Naive thymus-derived CD4-positive, alpha-beta T cell (primary cell): ENCODE data around the gene IGIP. TPM values are rescaled to one million over a fixed set of nuclear protein-coding genes. Genes with fewer than 3 reads are reported as not detected.
A peak's percentile ranks its signal among the peaks of the same experiment; 100 is the strongest.

Experiments used
- ATAC-seq: fragments of 150-1000 bp; cut with Tn5 transposase; 2 replicates; pipeline ENCODE4 v1.10.0; 2021; ENCODE audit warnings: mild to moderate bottlenecking, moderate library complexity
- CTCF ChIA-PET: fragments of 350-600 bp; sonication (Branson Sonifier 250); formaldehyde crosslinking; loops from one replicate; lab custom pipeline; 2021; ENCODE audit warnings: antibody characterized with exemption; lab: Charles Lee
- POLR2A ChIA-PET: fragments of 350-600 bp; sonication (Branson Sonifier 250); formaldehyde crosslinking; loops from one replicate; lab custom pipeline; 2021; ENCODE audit warnings: antibody characterized with exemption, inconsistent platforms; lab: Charles Lee
- DNase-seq, 9 donors: peaks; one replicate each; pipeline versions ENCODE4 v3.0.0 to v3.0.0-alpha.2; 2020 to 2022; ENCODE audit warnings: mixed read lengths in 1 of 9
- H3K27ac ChIP-seq: one replicate; pipeline ENCODE4 v1.7.0; 2013; ENCODE audit warnings: mild to moderate bottlenecking, low read depth, low read length, moderate library complexity
- H3K27me3 ChIP-seq, 2 donors: one replicate each; pipeline ENCODE4 v1.7.0; 2013; ENCODE audit warnings: low read length in 2 of 2, mild to moderate bottlenecking in 2 of 2, moderate library complexity in 2 of 2; ENCODE audit not compliant: control insufficient read depth in 2 of 2, insufficient read depth in 2 of 2
- H3K36me3 ChIP-seq, 3 experiments: 1 replicate in 2 of 3; 2 replicates in 1 of 3; pipeline ENCODE4 v1.7.0; 2013; ENCODE audit warnings: low read length in 3 of 3, mild to moderate bottlenecking in 3 of 3, moderate library complexity in 1 of 3; ENCODE audit not compliant: insufficient read depth in 3 of 3, control insufficient read depth in 2 of 3
- H3K4me1 ChIP-seq, 2 donors: one replicate each; pipeline ENCODE4 v1.7.0; 2013; ENCODE audit warnings: low read length in 2 of 2, mild to moderate bottlenecking in 2 of 2, moderate library complexity in 1 of 2; ENCODE audit not compliant: control insufficient read depth in 2 of 2, insufficient read depth in 2 of 2
- H3K4me3 ChIP-seq: 2 replicates; pipeline ENCODE4 v1.7.0; 2013; ENCODE audit warnings: mild to moderate bottlenecking, low read length
- H3K9me3 ChIP-seq, 3 experiments: 1 replicate in 2 of 3; 2 replicates in 1 of 3; pipeline ENCODE4 v1.7.0; 2013; ENCODE audit warnings: low read length in 3 of 3; ENCODE audit not compliant: control insufficient read depth in 2 of 3
- H3K27ac Mint-ChIP-seq, 9 donors: one replicate each; pipeline ENCODE4 v1.8.0; 2020 to 2022; ENCODE audit warnings: mixed read lengths in 9 of 9, mild to moderate bottlenecking in 8 of 9, moderate library complexity in 5 of 9, inconsistent platforms in 2 of 9
- H3K27me3 Mint-ChIP-seq, 5 donors: one replicate each; pipeline ENCODE4 v1.8.0; 2021 to 2022; ENCODE audit warnings: mixed read lengths in 5 of 5, mild to moderate bottlenecking in 1 of 5
- H3K36me3 Mint-ChIP-seq, 5 donors: one replicate each; pipeline ENCODE4 v1.8.0; 2020 to 2022; ENCODE audit warnings: mixed read lengths in 5 of 5, mild to moderate bottlenecking in 3 of 5, inconsistent platforms in 1 of 5
- H3K4me1 Mint-ChIP-seq, 7 donors: one replicate each; pipeline ENCODE4 v1.8.0; 2020 to 2022; ENCODE audit warnings: mixed read lengths in 7 of 7, mild to moderate bottlenecking in 3 of 7, inconsistent platforms in 1 of 7
- H3K4me3 Mint-ChIP-seq, 10 donors: one replicate each; pipeline ENCODE4 v1.8.0; 2020 to 2022; ENCODE audit warnings: mild to moderate bottlenecking in 10 of 10, mixed read lengths in 10 of 10, moderate library complexity in 6 of 10, inconsistent platforms in 2 of 10
- H3K9me3 Mint-ChIP-seq, 11 donors: one replicate each; pipeline ENCODE4 v1.8.0; 2020 to 2022; ENCODE audit warnings: mixed read lengths in 11 of 11, mild to moderate bottlenecking in 4 of 11, inconsistent platforms in 1 of 11, moderate library complexity in 1 of 11
- intact Hi-C, 2 donors: fragments of 100-400 bp; cut with micrococcal nuclease; formaldehyde crosslinking; loops; one replicate each; pipeline ENCODE4 v1.15.1; 2023
- polyA plus RNA-seq, 2 donors: library from polyadenylated mRNA; unstranded; fragments of 300-500 nt; fragmentation: Illumina TruSeq; gene quantifications; one replicate each; pipeline ENCODE4 v1.2.3, GENCODE V29; 2021
- total RNA-seq, 6 experiments: library from RNA in 5 of 6; stranded (reverse) in 5 of 6; gene quantifications; 1 replicate in 5 of 6; 2 replicates in 1 of 6; pipeline ENCODE4 v1.2.3 and lab custom pipeline; 2021 to 2026

IGIP gene
- total and polyA plus RNA-seq, 7 experiments from 2014 or later, result 0.59 to 15.4 (median 4.7) TPM

- H3K4me3 ChIP-seq, result no peak overlapping the region
- H3K36me3 ChIP-seq, result no peaks in the 10 kb centered on the region
- no peaks in the 10 kb centered on the region for H3K9me3 Mint-ChIP-seq
- peaks cover 0 to 30% (median 0%) of the 10 kb centered on the region in 5 donors for H3K27me3 Mint-ChIP-seq
- H3K36me3 Mint-ChIP-seq, result peaks cover 0 to 3% (median 0%) of the 10 kb centered on the region in 5 donors
- no peaks in the 10 kb centered on the region for H3K9me3 ChIP-seq
- DNase-seq (no peak), ATAC-seq (no peak)
- ChIA-PET CTCF (no interaction called here), POLR2A (interaction anchor here (0.7 to 2.1 kb wide), 6 partner anchors 57 to 880 kb away, joined by 3 to 9 read pairs (median 3); partner anchors contain the start of gene PURA)
- H3K27ac ChIP-seq, result peak overlapping the region; percentile 89
- H3K4me1 Mint-ChIP-seq, result peaks cover 7 to 20% (median 14%) of the 10 kb centered on the region in 7 donors
- peak overlapping the region; percentile 57 to 95 (median 91) for H3K4me3 Mint-ChIP-seq
- peaks cover 8 to 14% of the 10 kb centered on the region in 2 donors for H3K4me1 ChIP-seq
- intact Hi-C loops, result loop anchor here (2.0 to 10.0 kb wide), 7 partner anchors 71 to 1839 kb away; partner anchors contain the start of genes CDC25C (in 1 of the 2), FAM53C (in 1 of the 2), TAF7 (in 1 of the 2) and TMCO6 (in 1 of the 2)
- H3K27me3 ChIP-seq, result no peaks in the 10 kb centered on the region
- H3K27ac Mint-ChIP-seq, result peak overlapping the region; percentile 67 to 97 (median 88)
These were observed 48.3 kb downstream of the IGIP start for GRCh38 chr5:140174014-140174413.

- peaks cover 0 to 3% (median 0%) of the 10 kb centered on the region in 5 donors for H3K36me3 Mint-ChIP-seq
- peak; percentile 95 to 98 (median 97) for DNase-seq
- Histone ChIP-seq H3K36me3 (no peaks in the 10 kb centered on the region), H3K4me1 (peaks cover 8 to 14% of the 10 kb centered on the region in 2 donors), H3K4me3 (peak within 1 kb of the TSS; percentile 97), H3K9me3 (no peaks in the 10 kb centered on the region), H3K27me3 (no peaks in the 10 kb centered on the region), H3K27ac (peak within 1 kb of the TSS; percentile 89)
- no peaks in the 10 kb centered on the region for H3K9me3 Mint-ChIP-seq
- CTCF ChIA-PET, result no interaction called here
- intact Hi-C loops, result loop anchor here (1.0 to 10.0 kb wide), 25 partner anchors 17 to 1840 kb away; partner anchors contain the start of genes PFDN1 (in 2 of the 2), PURA (in 2 of the 2), TMCO6 (in 2 of the 2) and ANKHD1 (in 1 of the 2)
- peak within 1 kb of the TSS; percentile 78 to 98 (median 95) for H3K27ac Mint-ChIP-seq
- peaks cover 7 to 20% (median 14%) of the 10 kb centered on the region in 7 donors for H3K4me1 Mint-ChIP-seq
- POLR2A ChIA-PET, result interaction anchor here (0.7 to 2.1 kb wide), 5 partner anchors 58 to 881 kb away, joined by 3 to 9 read pairs (median 3); partner anchors contain the start of gene PURA
- ATAC-seq, result peak; percentile 94
- peaks cover 0 to 30% (median 0%) of the 10 kb centered on the region in 5 donors for H3K27me3 Mint-ChIP-seq
- peak within 1 kb of the TSS; percentile 84 to 95 (median 91) for H3K4me3 Mint-ChIP-seq
These were observed 49.0 kb downstream of the IGIP start, which contains the start of gene CYSTM1 for GRCh38 chr5:140174465-140175366. TSS of gene CYSTM1 (plus strand) at chr5:140175188. CDS start at chr5:140194466, 19,278 bp downstream.

GRCh38 chr5:140175367-140176030 is 49.8 kb downstream of the IGIP start:
- Mint-ChIP-seq H3K36me3 (peaks cover 0 to 3% (median 0%) of the 10 kb centered on the region in 5 donors), H3K4me1 (peaks cover 7 to 20% (median 14%) of the 10 kb centered on the region in 7 donors), H3K4me3 (peak overlapping the region; percentile 84 to 95 (median 91)), H3K27me3 (peaks cover 0 to 28% (median 0%) of the 10 kb centered on the region in 5 donors), H3K9me3 (no peaks in the 10 kb centered on the region), H3K27ac (peak overlapping the region; percentile 78 to 98 (median 94))
- Histone ChIP-seq H3K27ac (peak overlapping the region; percentile 89), H3K4me1 (peaks cover 8 to 14% of the 10 kb centered on the region in 2 donors), H3K4me3 (peak overlapping the region; percentile 97), H3K9me3 (no peaks in the 10 kb centered on the region), H3K36me3 (no peaks in the 10 kb centered on the region), H3K27me3 (no peaks in the 10 kb centered on the region)
- ATAC-seq (peak; percentile 50), DNase-seq (peak; percentile 52 to 70 (median 68))
- intact Hi-C loops, result loop anchor here (1.0 to 10.0 kb wide), 25 partner anchors 18 to 1841 kb away; partner anchors contain the start of genes PFDN1 (in 2 of the 2), PURA (in 2 of the 2), TMCO6 (in 2 of the 2) and ANKHD1 (in 1 of the 2)
- ChIA-PET CTCF (no interaction called here), POLR2A (interaction anchor here (1.0 to 2.1 kb wide), 4 partner anchors 60 to 102 kb away, joined by 3 to 9 read pairs (median 4); partner anchors contain the start of gene PURA)

DNA sequence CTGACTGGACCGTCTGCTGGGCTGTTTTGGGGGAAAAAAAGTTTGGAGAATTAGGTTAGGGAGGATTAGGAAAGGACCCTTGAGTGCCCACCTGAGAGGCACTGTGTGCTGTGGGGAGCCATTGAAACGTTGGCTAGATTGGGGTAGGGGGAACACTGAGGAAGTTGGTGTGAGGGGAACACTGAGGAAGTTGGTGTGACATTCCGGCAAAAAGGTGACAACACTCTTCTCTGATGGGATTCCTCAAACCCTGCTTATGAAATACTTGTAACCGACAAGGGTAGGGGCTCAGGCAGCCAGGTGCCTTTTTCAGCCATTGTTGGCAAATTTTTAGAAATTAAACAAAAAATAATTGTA is 50.3 kb downstream of the IGIP start:
- Mint-ChIP-seq H3K27ac (peak overlapping the region; percentile 78 to 98 (median 91)), H3K9me3 (no peaks in the 10 kb centered on the region), H3K4me1 (peaks cover 7 to 20% (median 14%) of the 10 kb centered on the region in 7 donors), H3K27me3 (peaks cover 0 to 28% (median 0%) of the 10 kb centered on the region in 5 donors), H3K4me3 (peak overlapping the region; percentile 84 to 95 (median 89)), H3K36me3 (peaks cover 0 to 3% (median 0%) of the 10 kb centered on the region in 5 donors)
- ChIA-PET POLR2A (interaction anchor here (1.0 kb wide), 1 partner anchor 103 kb away, joined by 3 read pairs; no protein-coding TSS in a partner anchor), CTCF (no interaction called here)
- Histone ChIP-seq H3K4me1 (peaks cover 8 to 14% of the 10 kb centered on the region in 2 donors), H3K4me3 (peak overlapping the region; percentile 97), H3K36me3 (no peaks in the 10 kb centered on the region), H3K27me3 (no peaks in the 10 kb centered on the region), H3K9me3 (no peaks in the 10 kb centered on the region), H3K27ac (peak overlapping the region; percentile 89)
- DNase-seq (no peak), ATAC-seq (no peak)
- intact Hi-C loops, result loop anchor here (5.0 to 10.0 kb wide), 9 partner anchors 181 to 1841 kb away; partner anchors contain the start of genes CDC25C (in 1 of the 2), EIF4EBP3 (in 1 of the 2), FAM53C (in 1 of the 2) and HARS1 (in 1 of the 2)

- intact Hi-C loops, result loop anchor here (5.0 to 10.0 kb wide), 9 partner anchors 179 to 1843 kb away; partner anchors contain the start of genes CDC25C (in 1 of the 2), EIF4EBP3 (in 1 of the 2), FAM53C (in 1 of the 2) and HARS1 (in 1 of the 2)
- no peak overlapping the region for H3K4me3 ChIP-seq
- H3K36me3 Mint-ChIP-seq, result peaks cover 0 to 1% (median 0%) of the 10 kb centered on the region in 5 donors
- H3K9me3 Mint-ChIP-seq, result no peaks in the 10 kb centered on the region
- H3K4me1 Mint-ChIP-seq, result peaks cover 7 to 23% (median 14%) of the 10 kb centered on the region in 7 donors
- peak overlapping the region in 1 of 9 donors; percentile 49 for H3K27ac Mint-ChIP-seq
- no peak overlapping the region for H3K27ac ChIP-seq
- H3K27me3 Mint-ChIP-seq, result peaks cover 0 to 17% (median 0%) of the 10 kb centered on the region in 5 donors
- H3K9me3 ChIP-seq, result no peaks in the 10 kb centered on the region
- ChIA-PET POLR2A (no interaction called here), CTCF (interaction anchor here (0.5 to 1.6 kb wide), 2 partner anchors 11 to 36 kb away, joined by 3 to 4 read pairs; no protein-coding TSS in a partner anchor)
- peak overlapping the region in 1 of 10 donors; percentile 38 for H3K4me3 Mint-ChIP-seq
- ATAC-seq (no peak), DNase-seq (no peak)
- H3K27me3 ChIP-seq, result no peaks in the 10 kb centered on the region
- no peaks in the 10 kb centered on the region for H3K36me3 ChIP-seq
- peaks cover 8 to 14% of the 10 kb centered on the region in 2 donors for H3K4me1 ChIP-seq
These were observed 52.3 kb downstream of the IGIP start for GRCh38 chr5:140178086-140178410.
